Caco-2 (cell line): ENCODE results near the gene TRIO. TPM values are rescaled to one million over a fixed set of nuclear protein-coding genes. Genes with fewer than 3 reads are reported as not detected.

Experiments used
- BruUV-seq: library from RNA; stranded (reverse); fragments of 400-500 nt; replicated peaks from 2 replicates; lab custom pipeline; 2021; lab: Mats Ljungman, UMichigan
- CTCF ChIA-PET: fragments of 300-600 bp; sonication (Branson Sonifier 250); formaldehyde crosslinking; loops from one replicate; lab custom pipeline; 2022; ENCODE audit warnings: antibody characterized with exemption; lab: Charles Lee
- POLR2A ChIA-PET: fragments of 300-600 bp; sonication (Branson Sonifier 250); formaldehyde crosslinking; loops from one replicate; lab custom pipeline; 2022; ENCODE audit warnings: antibody characterized with exemption; lab: Charles Lee
- DNase-seq, 2 experiments: peaks; one replicate each; pipeline versions ENCODE4 v3.0.0 to v3.0.0-alpha.2; 2020 to 2022
- H3K27me3 ChIP-seq: replicated peaks from 2 replicates; pipeline ENCODE4 v1.6.0; 2011; ENCODE audit warnings: low read length; ENCODE audit not compliant: control insufficient read depth, insufficient read depth
- H3K36me3 ChIP-seq: 2 replicates; pipeline ENCODE4 v1.5.1; 2011; ENCODE audit warnings: low read length; ENCODE audit not compliant: control insufficient read depth, insufficient read depth
- H3K4me1 ChIP-seq: fragments of 250-450 bp; sonication (Bioruptor Pico); 2 replicates; pipeline ENCODE4 v1.5.1; 2020; ENCODE audit warnings: mild to moderate bottlenecking
- H3K4me3 ChIP-seq: 2 replicates; pipeline ENCODE4 v1.5.1; 2011; ENCODE audit warnings: low read depth, mild to moderate bottlenecking, control low read depth, low read length
- H3K9me3 ChIP-seq: fragments of 250-450 bp; sonication (Bioruptor Pico); 2 replicates; pipeline ENCODE4 v1.5.1; 2020; ENCODE audit warnings: mild to moderate bottlenecking, moderate library complexity
- H3K27ac Mint-ChIP-seq: one replicate; pipeline ENCODE4 v1.8.0; 2022; ENCODE audit warnings: mixed read lengths; ENCODE audit not compliant: unreplicated experiment
- H3K27me3 Mint-ChIP-seq: one replicate; pipeline ENCODE4 v1.8.0; 2022; ENCODE audit warnings: mixed read lengths; ENCODE audit not compliant: insufficient read depth, unreplicated experiment
- H3K36me3 Mint-ChIP-seq: one replicate; pipeline ENCODE4 v1.8.0; 2022; ENCODE audit warnings: mild to moderate bottlenecking, mixed read lengths; ENCODE audit not compliant: insufficient read depth, unreplicated experiment
- H3K4me1 Mint-ChIP-seq: one replicate; pipeline ENCODE4 v1.8.0; 2022; ENCODE audit warnings: low read depth, mixed read lengths; ENCODE audit not compliant: unreplicated experiment
- H3K4me3 Mint-ChIP-seq: one replicate; pipeline ENCODE4 v1.8.0; 2022; ENCODE audit warnings: mild to moderate bottlenecking, moderate library complexity, mixed read lengths; ENCODE audit not compliant: unreplicated experiment
- H3K9me3 Mint-ChIP-seq: one replicate; pipeline ENCODE4 v1.8.0; 2022; ENCODE audit warnings: mixed read lengths; ENCODE audit not compliant: unreplicated experiment
- intact Hi-C: fragments of 100-400 bp; cut with micrococcal nuclease; formaldehyde crosslinking; loops from one replicate; pipeline ENCODE4 v1.10.0; 2022; ENCODE audit not compliant: unreplicated experiment
- total RNA-seq: library from RNA; stranded (reverse); gene quantifications from 2 replicates; pipeline ENCODE4 v1.2.3, GENCODE V29; 2022
- TF ChIP-seq, protein P1 (sequence below), 2 experiments: fragments of 200-600 bp in 1 of 2; IDR thresholded peaks; 1 replicate in 1 of 2; 2 replicates in 1 of 2; pipeline versions ENCODE4 v1.5.1 to v1.8.0; 2011 to 2022; ENCODE audit warnings: antibody characterized with exemption in 1 of 2, control low read depth in 1 of 2, inconsistent platforms in 1 of 2, low read depth in 1 of 2, low read length in 1 of 2, mild to moderate bottlenecking in 1 of 2, moderate library complexity in 1 of 2; ENCODE audit not compliant: insufficient read depth in 1 of 2, severe bottlenecking in 1 of 2, unreplicated experiment in 1 of 2

Gene TRIO
- total RNA-seq, 1 experiment from 2014 or later, result 92.0 TPM

DNA sequence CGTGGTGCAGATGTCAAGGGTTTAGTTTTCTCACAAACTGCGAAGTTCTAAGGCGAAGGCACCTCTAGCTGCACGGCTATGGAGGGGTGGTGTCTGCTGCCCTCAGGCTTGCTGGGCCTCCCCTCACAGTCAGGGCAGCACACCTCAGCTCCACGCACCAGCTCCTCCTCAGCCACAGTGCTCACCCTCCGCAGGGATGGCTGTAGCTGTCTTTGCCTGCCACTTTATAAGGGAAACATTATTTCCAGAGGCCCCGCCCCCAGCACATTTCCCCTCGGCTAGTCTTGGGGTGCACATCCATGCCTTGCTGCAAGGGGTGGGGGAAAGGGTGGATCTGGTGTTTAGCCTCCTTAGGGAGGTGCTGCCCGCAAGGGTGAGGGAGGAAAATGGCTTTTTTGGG lies 154.6 kb downstream of the TRIO start:
- H3K27me3 ChIP-seq, result no peaks in the 10 kb centered on the region
- POLR2A ChIA-PET, result no interaction called here
- Mint-ChIP-seq H3K36me3 (peaks cover 25% of the 10 kb centered on the region), H3K4me3 (no peak overlapping the region), H3K27me3 (no peaks in the 10 kb centered on the region), H3K27ac (no peak overlapping the region), H3K9me3 (no peaks in the 10 kb centered on the region), H3K4me1 (no peaks in the 10 kb centered on the region)
- no peak for DNase-seq
- H3K4me3 ChIP-seq, result no peak overlapping the region
- 0 out of 2 replicates have a peak, but pooled peaks cover 1% of the 10 kb centered on the region for H3K36me3 ChIP-seq
- no peaks in the 10 kb centered on the region for H3K4me1 ChIP-seq
- no TSS peak for BruUV-seq
- intact Hi-C loops, result no loop called here
- H3K9me3 ChIP-seq, result no peaks in the 10 kb centered on the region
- CTCF ChIA-PET, result no interaction called here
- TF ChIP-seq, protein P1, sequence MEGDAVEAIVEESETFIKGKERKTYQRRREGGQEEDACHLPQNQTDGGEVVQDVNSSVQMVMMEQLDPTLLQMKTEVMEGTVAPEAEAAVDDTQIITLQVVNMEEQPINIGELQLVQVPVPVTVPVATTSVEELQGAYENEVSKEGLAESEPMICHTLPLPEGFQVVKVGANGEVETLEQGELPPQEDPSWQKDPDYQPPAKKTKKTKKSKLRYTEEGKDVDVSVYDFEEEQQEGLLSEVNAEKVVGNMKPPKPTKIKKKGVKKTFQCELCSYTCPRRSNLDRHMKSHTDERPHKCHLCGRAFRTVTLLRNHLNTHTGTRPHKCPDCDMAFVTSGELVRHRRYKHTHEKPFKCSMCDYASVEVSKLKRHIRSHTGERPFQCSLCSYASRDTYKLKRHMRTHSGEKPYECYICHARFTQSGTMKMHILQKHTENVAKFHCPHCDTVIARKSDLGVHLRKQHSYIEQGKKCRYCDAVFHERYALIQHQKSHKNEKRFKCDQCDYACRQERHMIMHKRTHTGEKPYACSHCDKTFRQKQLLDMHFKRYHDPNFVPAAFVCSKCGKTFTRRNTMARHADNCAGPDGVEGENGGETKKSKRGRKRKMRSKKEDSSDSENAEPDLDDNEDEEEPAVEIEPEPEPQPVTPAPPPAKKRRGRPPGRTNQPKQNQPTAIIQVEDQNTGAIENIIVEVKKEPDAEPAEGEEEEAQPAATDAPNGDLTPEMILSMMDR (IDR thresholded peaks at IDR 0.05; ENCODE audit: insufficient read depth in 1 of 2, low read depth in 1 of 2, low read length in 1 of 2, severe bottlenecking in 1 of 2, unreplicated experiment in 1 of 2), result no peak

- H3K27me3 Mint-ChIP-seq, result no peaks in the 10 kb centered on the region
- no peaks in the 10 kb centered on the region for H3K27me3 ChIP-seq
- no peaks in the 10 kb centered on the region for H3K4me1 ChIP-seq
- CTCF ChIA-PET, result no interaction called here
- H3K9me3 ChIP-seq, result no peaks in the 10 kb centered on the region
- TF ChIP-seq, protein P1 (IDR thresholded peaks at IDR 0.05; ENCODE audit: insufficient read depth in 1 of 2, low read depth in 1 of 2, low read length in 1 of 2, severe bottlenecking in 1 of 2, unreplicated experiment in 1 of 2), result no peak
- BruUV-seq, result no TSS peak
- no peaks in the 10 kb centered on the region for H3K4me1 Mint-ChIP-seq
- H3K9me3 Mint-ChIP-seq, result no peaks in the 10 kb centered on the region
- no peak for DNase-seq
- H3K36me3 ChIP-seq, result 0 out of 2 replicates have a peak, but pooled peaks cover 1% of the 10 kb centered on the region
- no peak overlapping the region for H3K4me3 Mint-ChIP-seq
- H3K27ac Mint-ChIP-seq, result no peak overlapping the region
- no peak overlapping the region for H3K4me3 ChIP-seq
- H3K36me3 Mint-ChIP-seq, result peaks cover 27% of the 10 kb centered on the region
- POLR2A ChIA-PET, result no interaction called here
- intact Hi-C loops, result no loop called here
These were observed 155.1 kb downstream of the TRIO start for GRCh38 chr5:14298126-14298847.

DNA sequence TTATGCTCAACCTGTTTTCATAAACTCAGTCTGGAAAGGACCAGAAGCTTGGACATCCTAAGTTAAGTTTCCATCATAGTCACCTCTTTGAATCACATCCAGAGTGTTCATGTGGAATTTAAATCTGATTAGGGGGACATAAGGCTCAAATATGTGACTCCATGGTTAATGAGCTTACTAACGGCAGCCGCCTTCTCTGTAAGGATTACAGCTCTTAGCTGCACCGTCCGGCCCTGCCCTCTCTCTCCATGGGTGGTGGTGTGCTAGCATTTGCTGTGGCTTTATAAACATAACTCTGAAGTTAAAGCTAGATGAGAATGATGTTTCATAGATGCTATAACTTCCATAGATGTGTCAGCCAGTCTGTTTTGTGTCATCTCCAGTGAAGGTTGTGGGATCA lies 156.5 kb downstream of the TRIO start:
- no peaks in the 10 kb centered on the region for H3K27me3 Mint-ChIP-seq
- Histone ChIP-seq H3K27me3 (no peaks in the 10 kb centered on the region), H3K36me3 (no peaks in the 10 kb centered on the region), H3K9me3 (no peaks in the 10 kb centered on the region), H3K4me3 (no peak overlapping the region), H3K4me1 (no peaks in the 10 kb centered on the region)
- intact Hi-C loops, result no loop called here
- no peak overlapping the region for H3K4me3 Mint-ChIP-seq
- POLR2A ChIA-PET, result no interaction called here
- H3K9me3 Mint-ChIP-seq, result no peaks in the 10 kb centered on the region
- peaks cover 33% of the 10 kb centered on the region for H3K36me3 Mint-ChIP-seq
- CTCF ChIA-PET, result no interaction called here
- TF ChIP-seq, protein P1 (IDR thresholded peaks at IDR 0.05; ENCODE audit: insufficient read depth in 1 of 2, low read depth in 1 of 2, low read length in 1 of 2, severe bottlenecking in 1 of 2, unreplicated experiment in 1 of 2), result no peak
- no peak for DNase-seq
- no peak overlapping the region for H3K27ac Mint-ChIP-seq
- no peaks in the 10 kb centered on the region for H3K4me1 Mint-ChIP-seq
- no TSS peak for BruUV-seq
